C4-2B (cell line): Measurements from ENCODE around the gene CLEC16A.
"Not testable (repeated sequence)": the region's sequence is repeated elsewhere in the genome, so short reads cannot be mapped to it uniquely, and the experiment has no call there.

Experiments
- H3K27ac ChIP-seq: fragments of 450-650 bp; 2 replicates; pipeline ENCODE4 v1.5.1; 2017
- ZFX ChIP-seq: fragments of 450-650 bp; IDR thresholded peaks from 2 replicates; pipeline ENCODE4 v1.6.1; 2017
- TF ChIP-seq, protein P1 (sequence below): fragments of 450-650 bp; conservative IDR thresholded peaks from 2 replicates; pipeline ENCODE4 v1.5.1; 2017; ENCODE audit warnings: mild to moderate bottlenecking

CLEC16A gene

GRCh38 chr16:11215935-11216556, 271.7 kb downstream of the CLEC16A start:
- H3K27ac ChIP-seq = no peak overlapping the region
- TF ChIP-seq, protein P1, sequence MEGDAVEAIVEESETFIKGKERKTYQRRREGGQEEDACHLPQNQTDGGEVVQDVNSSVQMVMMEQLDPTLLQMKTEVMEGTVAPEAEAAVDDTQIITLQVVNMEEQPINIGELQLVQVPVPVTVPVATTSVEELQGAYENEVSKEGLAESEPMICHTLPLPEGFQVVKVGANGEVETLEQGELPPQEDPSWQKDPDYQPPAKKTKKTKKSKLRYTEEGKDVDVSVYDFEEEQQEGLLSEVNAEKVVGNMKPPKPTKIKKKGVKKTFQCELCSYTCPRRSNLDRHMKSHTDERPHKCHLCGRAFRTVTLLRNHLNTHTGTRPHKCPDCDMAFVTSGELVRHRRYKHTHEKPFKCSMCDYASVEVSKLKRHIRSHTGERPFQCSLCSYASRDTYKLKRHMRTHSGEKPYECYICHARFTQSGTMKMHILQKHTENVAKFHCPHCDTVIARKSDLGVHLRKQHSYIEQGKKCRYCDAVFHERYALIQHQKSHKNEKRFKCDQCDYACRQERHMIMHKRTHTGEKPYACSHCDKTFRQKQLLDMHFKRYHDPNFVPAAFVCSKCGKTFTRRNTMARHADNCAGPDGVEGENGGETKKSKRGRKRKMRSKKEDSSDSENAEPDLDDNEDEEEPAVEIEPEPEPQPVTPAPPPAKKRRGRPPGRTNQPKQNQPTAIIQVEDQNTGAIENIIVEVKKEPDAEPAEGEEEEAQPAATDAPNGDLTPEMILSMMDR = no peak
- TF ChIP-seq ZFX = no peak

- TF ChIP-seq, protein P1 = no peak
- TF ChIP-seq ZFX = no peak
- no peak overlapping the region for H3K27ac ChIP-seq
Observed at GRCh38 chr16:11217651-11218603, 273.6 kb downstream of the CLEC16A start.

GRCh38 chr16:11218604-11218962, 274.2 kb downstream of the CLEC16A start:
- H3K27ac ChIP-seq = no peak overlapping the region
- TF ChIP-seq, protein P1 = peak; percentile 68
- no peak for TF ChIP-seq ZFX

DNA sequence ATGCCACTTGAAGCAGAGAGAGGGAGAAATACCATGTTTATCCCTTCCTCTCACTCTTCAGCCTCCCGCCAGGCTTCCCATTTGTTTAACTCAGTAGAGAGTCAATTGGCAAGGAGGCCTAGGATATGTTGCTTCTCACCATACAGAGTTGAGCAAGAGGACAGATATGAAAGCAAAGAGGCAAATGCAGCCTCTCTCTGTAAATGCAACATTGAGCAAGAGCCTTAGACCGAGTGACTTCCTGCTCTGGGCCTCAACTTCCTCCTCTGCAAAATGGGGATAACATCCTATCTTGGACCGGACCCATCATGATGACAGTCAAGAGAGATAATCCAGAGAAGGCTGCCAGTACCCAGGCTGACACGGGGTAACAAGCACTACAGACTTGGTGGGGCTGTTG, 274.8 kb downstream of the CLEC16A start:
- H3K27ac ChIP-seq = no peak overlapping the region
- TF ChIP-seq ZFX = no peak
- TF ChIP-seq, protein P1 = no peak

DNA sequence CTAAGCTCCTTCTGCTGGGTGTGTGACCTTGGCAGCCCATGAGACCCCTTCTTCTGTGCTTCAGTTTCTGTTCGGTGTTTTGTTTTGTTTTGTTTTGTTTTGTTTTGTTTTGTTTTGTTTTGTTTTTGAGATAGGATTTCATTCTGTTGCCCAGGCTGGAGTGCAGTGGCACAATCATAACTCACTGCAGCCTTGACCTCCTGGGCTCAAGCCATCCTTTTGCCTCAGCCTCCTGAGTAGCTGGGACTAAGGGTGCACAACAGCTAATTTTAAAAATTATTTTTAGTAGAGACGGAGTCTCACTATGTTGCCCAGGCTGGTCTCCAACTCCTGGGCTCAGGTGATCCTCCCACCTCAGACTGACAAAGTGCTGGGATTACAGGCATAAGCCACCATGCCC, 276.1 kb downstream of the CLEC16A start:
- not testable (repeated sequence) for H3K27ac ChIP-seq

DNA sequence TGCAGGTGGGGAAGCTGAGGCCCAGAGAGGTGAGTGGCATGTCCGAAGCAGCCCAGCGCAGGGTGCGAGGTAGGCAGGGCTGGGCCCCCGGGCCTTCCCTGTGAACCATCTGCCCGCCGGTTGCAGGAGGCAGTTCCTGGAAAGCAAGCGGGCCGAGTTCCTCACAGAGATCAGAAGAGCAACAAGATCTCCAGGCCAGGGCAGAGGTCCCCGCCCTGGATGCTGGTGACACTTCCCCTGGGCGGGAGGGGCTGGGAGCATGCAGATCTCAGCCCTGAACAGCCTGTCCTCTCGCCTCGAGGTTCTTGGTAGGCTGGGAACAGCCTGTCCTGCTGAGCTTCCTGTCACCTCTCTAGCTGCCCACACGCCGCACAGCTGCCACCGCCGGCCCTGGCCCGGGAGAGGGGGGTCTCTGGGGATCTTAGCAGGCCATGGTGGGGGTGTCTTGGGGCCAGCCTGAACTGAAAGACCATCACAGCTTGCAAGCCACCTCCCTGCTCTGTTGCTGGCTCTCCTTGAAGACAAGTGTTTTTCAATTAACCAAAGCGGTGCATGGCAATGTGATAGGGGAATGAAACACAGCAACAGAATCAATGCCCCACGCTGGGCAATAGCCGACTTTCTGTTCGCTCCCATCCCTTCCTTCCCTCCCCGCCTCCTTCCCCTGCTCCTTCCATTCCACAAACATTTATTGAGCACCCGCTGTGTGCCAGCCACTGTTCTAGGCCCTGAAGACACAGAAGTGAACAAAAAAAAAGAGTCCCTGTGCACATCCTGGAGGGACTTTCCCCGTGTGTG, 279.9 kb downstream of the CLEC16A start:
- no peak overlapping the region for H3K27ac ChIP-seq
- TF ChIP-seq ZFX = no peak
- TF ChIP-seq, protein P1 = no peak

DNA sequence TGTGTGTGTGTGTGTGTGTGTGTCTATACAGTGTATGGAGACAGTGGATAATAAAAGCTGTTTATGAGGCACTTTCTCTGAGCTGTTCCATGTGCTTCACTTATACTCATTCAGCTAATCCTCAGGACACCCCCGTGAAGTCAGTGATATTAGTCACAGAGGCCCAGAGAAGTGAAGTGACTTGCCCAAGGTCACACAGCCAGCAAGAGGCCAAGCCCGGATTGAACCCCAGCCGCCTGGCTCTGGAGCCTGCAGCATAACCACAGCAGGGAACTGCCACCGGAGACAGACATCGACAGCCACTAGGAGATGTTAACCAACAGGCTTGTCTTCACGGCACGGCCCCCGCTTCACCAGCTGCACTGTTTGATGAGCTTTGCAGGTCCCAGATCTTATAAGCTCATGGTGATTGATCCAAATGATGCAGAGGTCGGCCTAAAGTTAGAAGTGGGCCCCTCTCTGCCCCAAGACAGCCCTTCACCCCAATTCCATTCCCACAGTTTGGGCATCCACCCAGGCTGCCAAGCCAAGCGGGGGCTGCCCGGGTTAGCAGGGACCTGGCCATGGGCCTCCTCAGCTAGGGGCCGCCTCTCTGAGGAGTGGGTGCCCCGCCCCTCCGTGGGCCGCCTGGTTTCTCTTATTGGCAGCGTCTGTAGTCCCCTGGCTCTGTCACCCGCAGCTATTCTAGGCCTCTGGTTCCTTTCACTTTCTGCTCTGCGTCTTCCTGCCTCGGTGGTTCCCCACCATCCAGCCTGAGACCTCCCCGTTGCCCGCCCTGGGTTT, 280.7 kb downstream of the CLEC16A start:
- TF ChIP-seq, protein P1 = no peak
- no peak for TF ChIP-seq ZFX
- H3K27ac ChIP-seq = no peak overlapping the region
